Parathyroid adenoma (tissue), 2 donors: ENCODE results near the gene GLG1.

Experiments
- H2AFZ ChIP-seq: fragments of 300-600 bp; sonication (generic); one replicate; pipeline ENCODE4 v1.7.0; 2017; ENCODE audit warnings: antibody characterized with exemption, mild to moderate bottlenecking
- H3K27ac ChIP-seq: fragments of 300-600 bp; sonication (generic); one replicate; pipeline ENCODE4 v1.7.0; 2017
- H3K27me3 ChIP-seq: fragments of 300-600 bp; sonication (generic); one replicate; pipeline ENCODE4 v1.7.0; 2017; ENCODE audit warnings: low read length; ENCODE audit not compliant: control insufficient read depth, insufficient read depth
- H3K36me3 ChIP-seq: fragments of 300-600 bp; sonication (generic); one replicate; pipeline ENCODE4 v1.7.0; 2017; ENCODE audit warnings: low read length; ENCODE audit not compliant: control insufficient read depth, insufficient read depth
- H3K4me1 ChIP-seq: fragments of 300-600 bp; sonication (generic); one replicate; pipeline ENCODE4 v1.7.0; 2017; ENCODE audit warnings: control low read depth
- H3K4me2 ChIP-seq: fragments of 300-600 bp; sonication (generic); one replicate; pipeline ENCODE4 v1.7.0; 2017; ENCODE audit warnings: low read length
- H3K4me3 ChIP-seq: fragments of 300-600 bp; sonication (generic); one replicate; pipeline ENCODE4 v1.7.0; 2017; ENCODE audit warnings: low read depth, low read length
- H3K79me2 ChIP-seq: fragments of 300-600 bp; sonication (generic); one replicate; pipeline ENCODE4 v1.7.0; 2017; ENCODE audit warnings: control low read depth
- H3K9ac ChIP-seq: fragments of 300-600 bp; sonication (generic); one replicate; pipeline ENCODE4 v1.7.0; 2017; ENCODE audit warnings: mild to moderate bottlenecking
- H3K9me3 ChIP-seq: fragments of 300-600 bp; sonication (generic); one replicate; pipeline ENCODE4 v1.7.0; 2017; ENCODE audit warnings: low read length; ENCODE audit not compliant: control insufficient read depth
- CTCF ChIP-seq: fragments of 300-600 bp; sonication (generic); IDR thresholded peaks from one replicate; pipeline ENCODE4 v1.7.0; 2017; ENCODE audit warnings: antibody characterized with exemption, mild to moderate bottlenecking
- donor health status: primary hyperparathyroidism.

GLG1 gene

GRCh38 chr16:74650966-74651567 lies 44.2 kb upstream of the GLG1 start:
- H2AFZ ChIP-seq: no peak overlapping the region
- H3K4me2 ChIP-seq: no peak overlapping the region
- peaks cover 6% of the 10 kb centered on the region for H3K4me1 ChIP-seq
- H3K9me3 ChIP-seq: no peaks in the 10 kb centered on the region
- H3K27ac ChIP-seq: no peak overlapping the region
- peaks cover 15% of the 10 kb centered on the region for H3K79me2 ChIP-seq
- H3K4me3 ChIP-seq: no peak overlapping the region
- H3K27me3 ChIP-seq: no peaks in the 10 kb centered on the region
- no peaks in the 10 kb centered on the region for H3K36me3 ChIP-seq
- no peak overlapping the region for H3K9ac ChIP-seq
- TF ChIP-seq CTCF: peak; percentile 27

- Histone ChIP-seq H3K27ac (no peak overlapping the region), H3K4me2 (no peak overlapping the region), H3K9me3 (no peaks in the 10 kb centered on the region), H3K4me1 (peaks cover 6% of the 10 kb centered on the region), H3K4me3 (no peak overlapping the region), H2AFZ (no peak overlapping the region), H3K27me3 (no peaks in the 10 kb centered on the region), H3K9ac (no peak overlapping the region), H3K36me3 (no peaks in the 10 kb centered on the region), H3K79me2 (peaks cover 15% of the 10 kb centered on the region)
- no peak for TF ChIP-seq CTCF
These were observed 43.1 kb upstream of the GLG1 start for GRCh38 chr16:74649839-74650504.

GRCh38 chr16:74641969-74642368 lies 35.1 kb upstream of the GLG1 start:
- no peak for TF ChIP-seq CTCF
- Histone ChIP-seq H3K4me3 (no peak overlapping the region), H3K9me3 (no peaks in the 10 kb centered on the region), H2AFZ (no peak overlapping the region), H3K9ac (no peak overlapping the region), H3K4me2 (no peak overlapping the region), H3K27ac (no peak overlapping the region), H3K4me1 (no peaks in the 10 kb centered on the region), H3K79me2 (peaks cover 2% of the 10 kb centered on the region), H3K27me3 (no peaks in the 10 kb centered on the region), H3K36me3 (no peaks in the 10 kb centered on the region)

- Histone ChIP-seq H3K27ac (no peak overlapping the region), H3K9ac (no peak overlapping the region), H3K36me3 (no peaks in the 10 kb centered on the region), H3K79me2 (no peaks in the 10 kb centered on the region), H3K4me1 (no peaks in the 10 kb centered on the region), H3K4me2 (no peak overlapping the region), H3K4me3 (no peak overlapping the region), H2AFZ (no peak overlapping the region), H3K27me3 (no peaks in the 10 kb centered on the region), H3K9me3 (no peaks in the 10 kb centered on the region)
- TF ChIP-seq CTCF: no peak
These were observed 31.0 kb upstream of the GLG1 start for GRCh38 chr16:74637742-74638453.
